TTC549 (cell line): ENCODE results near the gene RABGAP1L.
"Not testable (repeated sequence)": the region's sequence is repeated elsewhere in the genome, so short reads cannot be mapped to it uniquely, and the experiment has no call there.

ENCODE experiments used
- FAIRE-seq: peaks from 2 replicates; lab custom pipeline; 2012; peaks lifted over from hg19 to GRCh38; lab: Jason Lieb, UNC

Gene RABGAP1L

GRCh38 chr1:174198202-174198601, 38.9 kb downstream of the RABGAP1L start:
- peak; percentile 89 for FAIRE-seq

GRCh38 chr1:174200746-174201145, 41.4 kb downstream of the RABGAP1L start:
- FAIRE-seq: no peak

GRCh38 chr1:174204697-174205308, 45.5 kb downstream of the RABGAP1L start:
- no peak for FAIRE-seq

- no peak for FAIRE-seq
Measured at GRCh38 chr1:174206148-174206836, 47.0 kb downstream of the RABGAP1L start.

GRCh38 chr1:174209347-174210187, 50.2 kb downstream of the RABGAP1L start:
- no peak for FAIRE-seq

- FAIRE-seq: no peak
Measured at GRCh38 chr1:174211486-174211885, 52.2 kb downstream of the RABGAP1L start.

- no peak for FAIRE-seq
Measured at GRCh38 chr1:174215766-174216165, 56.4 kb downstream of the RABGAP1L start.

GRCh38 chr1:174217248-174217647, 57.9 kb downstream of the RABGAP1L start:
- no peak for FAIRE-seq

GRCh38 chr1:174217787-174218574, 58.7 kb downstream of the RABGAP1L start:
- peak; percentile 97 for FAIRE-seq

- FAIRE-seq: no peak
Measured at GRCh38 chr1:174218983-174219382, 59.7 kb downstream of the RABGAP1L start.

- peak; percentile 88 for FAIRE-seq
Measured at GRCh38 chr1:174219606-174220370, 60.5 kb downstream of the RABGAP1L start.

GRCh38 chr1:174221681-174222080, 62.4 kb downstream of the RABGAP1L start:
- FAIRE-seq: no peak

- FAIRE-seq: no peak
Measured at GRCh38 chr1:174222166-174222949, 63.0 kb downstream of the RABGAP1L start.

GRCh38 chr1:174224641-174225040, 65.3 kb downstream of the RABGAP1L start:
- FAIRE-seq: no peak

GRCh38 chr1:174225499-174226204, 66.3 kb downstream of the RABGAP1L start:
- no peak for FAIRE-seq

- no peak for FAIRE-seq
Measured at GRCh38 chr1:174230399-174230798, 71.1 kb downstream of the RABGAP1L start.

GRCh38 chr1:174232761-174233160, 73.4 kb downstream of the RABGAP1L start:
- no peak for FAIRE-seq

GRCh38 chr1:174238845-174239501, 79.7 kb downstream of the RABGAP1L start:
- not testable (repeated sequence) for FAIRE-seq

GRCh38 chr1:174239541-174239940, 80.2 kb downstream of the RABGAP1L start:
- FAIRE-seq: no peak
